Fibroblast of mammary gland (primary cell): ENCODE results near the gene MUC5B.
A peak's percentile ranks its signal among the peaks of the same experiment; 100 is the strongest.

Source experiments
- DNase-seq: peaks from one replicate; pipeline ENCODE4 v3.0.0-alpha.2; 2010; ENCODE audit warnings: low read depth
- H3K4me3 ChIP-seq: 2 replicates; pipeline ENCODE4 v1.5.1; 2011; ENCODE audit warnings: low read depth, mild to moderate bottlenecking, low read length, moderate library complexity; ENCODE audit not compliant: control insufficient read depth
- CTCF ChIP-seq: conservative IDR thresholded peaks from 2 replicates; pipeline ENCODE4 v1.5.1; 2011; ENCODE audit warnings: low read depth, low read length, inconsistent platforms; ENCODE audit not compliant: control insufficient read depth, insufficient read depth

The MUC5B gene

GRCh38 chr11:1279674-1280055 lies 56.8 kb downstream of the MUC5B start:
- TF ChIP-seq CTCF, result no peak
- no peak overlapping the region for H3K4me3 ChIP-seq
- no peak for DNase-seq

- H3K4me3 ChIP-seq, result no peak overlapping the region
- no peak for TF ChIP-seq CTCF
- no peak for DNase-seq
Observed at GRCh38 chr11:1280116-1281035, 57.5 kb downstream of the MUC5B start.

- H3K4me3 ChIP-seq, result no peak overlapping the region
- peak; percentile 21 for DNase-seq
- no peak for TF ChIP-seq CTCF
Observed at GRCh38 chr11:1281326-1281973, 58.6 kb downstream of the MUC5B start.

- no peak overlapping the region for H3K4me3 ChIP-seq
- TF ChIP-seq CTCF, result no peak
- no peak for DNase-seq
Observed at GRCh38 chr11:1281974-1282365, 59.1 kb downstream of the MUC5B start.

- DNase-seq, result no peak
- no peak overlapping the region for H3K4me3 ChIP-seq
- TF ChIP-seq CTCF, result no peak
Observed at GRCh38 chr11:1283091-1283511, 60.2 kb downstream of the MUC5B start.

GRCh38 chr11:1283906-1284305 lies 61.0 kb downstream of the MUC5B start:
- H3K4me3 ChIP-seq, result no peak overlapping the region
- no peak for DNase-seq
- no peak for TF ChIP-seq CTCF
